ENCODE data around the gene NCAPG2. TPM values are rescaled to one million over a fixed set of nuclear protein-coding genes. Genes with fewer than 3 reads are reported as not detected.
A peak's percentile ranks its signal among the peaks of the same experiment; 100 is the strongest.

NCAPG2 gene
- total and polyA plus RNA-seq, 2 experiments from 2014 or later: 10.8 to 14.0 TPM

GRCh38 chr7:158740013-158740656 lies 35.5 kb upstream of the NCAPG2 start:
- no peak for TF ChIP-seq CTCF (IDR thresholded peaks at IDR 0.05; ENCODE audit: low read depth, low read length)
- Histone ChIP-seq H3K4me1 (ENCODE audit: low read depth) (no peaks in the 10 kb centered on the region), H3K36me3 (peaks cover 46% of the 10 kb centered on the region), H3K4me3 (no peak overlapping the region), H3K27me3 (no peaks in the 10 kb centered on the region), H3K9me3 (ENCODE audit: low read depth) (no peaks in the 10 kb centered on the region), H3K27ac (no peak overlapping the region)
- DNase-seq (ENCODE audit: low read depth in 1 of 2, low spot score in 1 of 2): peak in 1 of 2 donors; percentile 96

- no peak for TF ChIP-seq CTCF (IDR thresholded peaks at IDR 0.05; ENCODE audit: low read depth, low read length)
- no peak overlapping the region for H3K27ac ChIP-seq
- H3K36me3 ChIP-seq: peaks cover 40% of the 10 kb centered on the region
- no peak for DNase-seq (ENCODE audit: low read depth in 1 of 2, low spot score in 1 of 2)
- H3K4me3 ChIP-seq: no peak overlapping the region
- H3K4me1 ChIP-seq (ENCODE audit: low read depth): no peaks in the 10 kb centered on the region
- no peaks in the 10 kb centered on the region for H3K9me3 ChIP-seq (ENCODE audit: low read depth)
- H3K27me3 ChIP-seq: no peaks in the 10 kb centered on the region
Measured at GRCh38 chr7:158738841-158739240, 34.2 kb upstream of the NCAPG2 start.

- no peak for DNase-seq (ENCODE audit: low read depth in 1 of 2, low spot score in 1 of 2)
- Histone ChIP-seq H3K27me3 (no peaks in the 10 kb centered on the region), H3K36me3 (peaks cover 44% of the 10 kb centered on the region), H3K4me1 (ENCODE audit: low read depth) (no peaks in the 10 kb centered on the region), H3K27ac (no peak overlapping the region), H3K9me3 (ENCODE audit: low read depth) (no peaks in the 10 kb centered on the region), H3K4me3 (no peak overlapping the region)
- no peak for TF ChIP-seq CTCF (IDR thresholded peaks at IDR 0.05; ENCODE audit: low read depth, low read length)
Measured at GRCh38 chr7:158737064-158737695, 32.6 kb upstream of the NCAPG2 start.

- Histone ChIP-seq H3K27ac (no peak overlapping the region), H3K27me3 (no peaks in the 10 kb centered on the region), H3K36me3 (peaks cover 33% of the 10 kb centered on the region), H3K4me1 (ENCODE audit: low read depth) (no peaks in the 10 kb centered on the region), H3K9me3 (ENCODE audit: low read depth) (no peaks in the 10 kb centered on the region), H3K4me3 (no peak overlapping the region)
- no peak for TF ChIP-seq CTCF (IDR thresholded peaks at IDR 0.05; ENCODE audit: low read depth, low read length)
- DNase-seq (ENCODE audit: low read depth in 1 of 2, low spot score in 1 of 2): no peak
Measured at GRCh38 chr7:158735935-158736334, 31.3 kb upstream of the NCAPG2 start.

- peak in 1 of 2 donors; percentile 64 for DNase-seq (ENCODE audit: low read depth in 1 of 2, low spot score in 1 of 2)
- H3K27ac ChIP-seq: no peak overlapping the region
- H3K4me1 ChIP-seq (ENCODE audit: low read depth): no peaks in the 10 kb centered on the region
- H3K27me3 ChIP-seq: no peaks in the 10 kb centered on the region
- H3K9me3 ChIP-seq (ENCODE audit: low read depth): no peaks in the 10 kb centered on the region
- TF ChIP-seq CTCF (IDR thresholded peaks at IDR 0.05; ENCODE audit: low read depth, low read length): no peak
- H3K36me3 ChIP-seq: peaks cover 30% of the 10 kb centered on the region
- H3K4me3 ChIP-seq: no peak overlapping the region
Measured at GRCh38 chr7:158734861-158735260, 30.3 kb upstream of the NCAPG2 start.

Measured in cardiac muscle cell (in vitro differentiated cells and primary cell).